Transverse colon (tissue), 3 donors: ENCODE measurements around the gene RPL37.

ENCODE experiments used
- CTCF ChIP-seq, 5 experiments: fragments of 200-600 bp in 3 of 5; fragments of 450-650 bp in 2 of 5; sonication (generic) in 3 of 5; IDR thresholded peaks; 1 replicate in 2 of 5; 2 replicates in 3 of 5; pipeline ENCODE4 v1.5.1; 2016 to 2017; ENCODE audit warnings: antibody characterized with exemption in 5 of 5, inconsistent platforms in 3 of 5, mild to moderate bottlenecking in 2 of 5, moderate library complexity in 1 of 5
- POLR2A ChIP-seq: fragments of 450-650 bp; IDR thresholded peaks from one replicate; pipeline ENCODE4 v1.6.1; 2016; ENCODE audit warnings: antibody characterized with exemption, mild to moderate bottlenecking, moderate library complexity

- TF ChIP-seq CTCF (IDR thresholded peaks at IDR 0.05) (no peak), POLR2A (no peak)
Observed at GRCh38 chr5:40866844-40867243, 31.8 kb upstream of the RPL37 start.
